22Rv1 (cell line): ENCODE results near the gene ANKDD1B.

Source experiments
- CTCF ChIP-seq: fragments of 450-650 bp; IDR thresholded peaks from 2 replicates; pipeline ENCODE4 v1.5.1; 2017; ENCODE audit warnings: mild to moderate bottlenecking
- ZFX ChIP-seq: fragments of 450-650 bp; IDR thresholded peaks from 2 replicates; pipeline ENCODE4 v1.6.1; 2017; ENCODE audit warnings: antibody characterized with exemption, borderline replicate concordance

- no peak for TF ChIP-seq CTCF
- no peak for TF ChIP-seq ZFX
These were observed 1.1 kb upstream of the ANKDD1B start for GRCh38 chr5:75610201-75610600.
